Stimulated activated CD4-positive, alpha-beta T cell treated with anti-CD3 and anti-CD28 coated beads, Interleukin-12 subunit alpha, Interleukin-12 subunit beta, amount 100 ng/mL, for 4 hours (primary cell): ENCODE measurements around the gene STARD5.
A peak's percentile ranks its signal among the peaks of the same experiment; 100 is the strongest.
"Not testable (repeated sequence)": the region's sequence is repeated elsewhere in the genome, so short reads cannot be mapped to it uniquely, and the experiment has no call there.

ENCODE experiments used
- DNase-seq: peaks from one replicate; pipeline ENCODE4 v3.0.0-alpha.2; 2020

The STARD5 gene, protein sequence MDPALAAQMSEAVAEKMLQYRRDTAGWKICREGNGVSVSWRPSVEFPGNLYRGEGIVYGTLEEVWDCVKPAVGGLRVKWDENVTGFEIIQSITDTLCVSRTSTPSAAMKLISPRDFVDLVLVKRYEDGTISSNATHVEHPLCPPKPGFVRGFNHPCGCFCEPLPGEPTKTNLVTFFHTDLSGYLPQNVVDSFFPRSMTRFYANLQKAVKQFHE

DNA sequence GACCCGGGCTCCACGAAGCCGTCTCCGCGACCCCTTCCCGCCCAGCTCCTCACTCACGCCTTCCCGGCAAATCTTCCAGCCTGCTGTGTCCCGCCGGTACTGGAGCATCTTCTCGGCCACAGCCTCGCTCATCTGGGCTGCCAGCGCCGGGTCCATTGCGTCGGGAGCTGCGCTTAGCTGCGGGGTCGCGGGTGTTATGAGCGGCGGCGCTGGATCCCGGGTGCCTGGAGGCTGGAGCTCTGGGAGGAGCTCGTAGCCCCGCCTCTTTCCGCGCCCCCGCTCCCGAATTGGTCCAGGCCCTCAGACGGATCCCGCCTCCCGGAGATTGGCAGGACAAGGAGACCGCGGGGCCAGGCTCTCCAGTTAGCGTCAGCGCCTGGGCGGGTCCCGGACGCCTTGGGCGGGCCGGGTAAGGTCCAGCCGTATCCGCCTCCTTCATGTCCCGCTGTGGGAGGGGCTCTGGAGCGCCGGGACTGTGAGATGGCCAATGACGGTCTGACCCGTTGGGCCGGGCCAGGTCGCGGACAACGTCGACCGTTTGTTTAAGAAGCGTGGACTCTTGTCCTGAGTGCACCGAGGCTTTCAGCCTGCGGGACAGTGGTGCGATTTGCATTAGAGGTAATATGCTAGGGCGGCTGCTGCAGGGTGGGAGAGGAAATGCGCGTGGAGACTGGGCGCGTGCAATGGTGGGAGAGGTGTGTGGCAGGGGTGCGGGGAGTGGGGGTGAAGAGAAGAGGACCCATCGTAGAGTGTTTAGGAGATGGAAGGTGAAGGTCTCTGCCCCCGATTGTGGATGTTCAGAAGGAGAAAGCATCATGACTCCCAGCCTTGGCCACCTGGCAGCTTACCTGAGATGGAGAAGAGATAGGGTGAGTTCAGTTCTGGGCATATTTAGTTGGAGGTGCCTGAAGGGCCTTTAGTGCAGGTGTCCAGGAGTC is at the start of gene STARD5:
Gene STARD5 (minus strand): TSS at position 198 of the 938 bp plus-strand sequence. CDS start 42 bp downstream, at position 156.
- DNase-seq: peak; percentile 98

DNA sequence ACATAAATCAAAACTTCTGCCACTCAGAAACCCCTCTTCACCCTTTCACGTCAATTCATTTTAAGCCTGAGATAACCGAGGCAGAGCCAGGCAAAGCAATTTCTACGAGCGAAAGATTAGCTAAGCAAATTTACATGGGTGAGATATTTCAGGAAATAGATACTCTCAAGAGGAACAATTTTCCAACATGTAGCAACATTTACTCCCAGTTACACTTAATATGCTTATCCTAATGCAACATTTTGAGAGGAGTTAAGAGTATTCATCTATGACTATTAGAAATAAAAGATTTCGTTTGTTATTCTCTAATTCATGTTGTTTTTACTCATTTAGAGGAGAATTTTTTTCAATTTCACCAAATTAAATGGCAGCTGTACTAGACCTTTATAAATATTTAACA is 49.2 kb upstream of the STARD5 start:
- no peak for DNase-seq

DNA sequence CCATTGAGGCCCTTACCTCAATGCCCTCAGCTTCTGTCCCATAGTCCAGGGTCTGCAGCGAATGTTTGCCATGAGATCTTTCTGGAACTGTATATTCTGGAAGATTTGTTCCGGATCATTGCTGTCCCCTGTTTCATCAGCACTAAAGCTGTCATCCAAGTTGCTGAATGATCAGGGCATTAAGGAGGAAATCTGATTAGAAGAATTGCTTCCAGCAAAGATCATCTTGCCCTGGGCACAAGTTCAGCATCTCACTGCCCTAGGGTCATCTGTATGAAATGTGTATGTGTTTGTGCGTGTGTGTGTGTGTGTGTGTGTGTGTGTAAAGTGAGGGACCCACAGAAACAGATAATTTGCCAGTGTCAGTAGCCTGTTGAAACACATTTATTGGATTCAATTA is 48.6 kb upstream of the STARD5 start:
- DNase-seq: no peak

- no peak for DNase-seq
These were observed 40.0 kb upstream of the STARD5 start for GRCh38 chr15:81363718-81364500.

- DNase-seq: no peak
These were observed 39.3 kb upstream of the STARD5 start for GRCh38 chr15:81363276-81363675.

DNA sequence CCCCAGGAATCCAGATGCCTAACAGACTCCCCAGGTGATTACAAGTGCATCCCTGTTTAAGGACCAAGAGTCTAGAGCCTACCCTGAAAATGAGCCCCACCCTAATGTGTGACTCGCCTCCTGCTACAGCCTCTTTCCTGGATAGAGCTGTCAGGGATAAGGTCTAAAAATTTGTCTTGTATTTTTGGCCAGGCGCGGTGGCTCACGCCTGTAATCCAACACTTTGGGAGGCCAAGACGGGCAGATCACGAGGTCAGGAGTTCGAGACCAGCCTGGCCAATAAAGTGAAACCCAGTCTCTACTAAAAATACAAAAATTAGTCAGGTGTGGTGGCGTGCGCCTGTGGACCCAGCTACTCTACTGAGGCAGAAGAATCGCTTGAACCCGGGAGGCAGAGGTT is 38.8 kb upstream of the STARD5 start:
- no peak for DNase-seq

DNA sequence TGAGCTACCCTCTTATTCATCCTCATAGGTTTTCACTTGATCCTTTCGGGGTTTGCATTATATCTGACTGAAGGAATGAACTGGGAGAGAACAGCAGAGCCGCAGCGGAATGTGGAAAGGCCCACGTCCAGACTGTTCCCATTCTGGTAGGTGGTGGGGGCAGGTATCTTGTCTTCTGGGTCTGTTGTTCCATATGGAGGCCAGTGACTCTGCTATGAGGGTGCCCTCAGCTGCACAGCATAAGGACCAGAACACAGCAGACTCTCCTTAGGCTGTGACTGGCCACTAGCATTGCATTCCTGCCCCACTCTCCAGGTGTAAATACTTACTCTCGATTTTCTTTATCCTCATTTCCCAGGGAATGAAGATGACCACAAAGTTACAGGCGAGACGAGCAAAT is 38.0 kb upstream of the STARD5 start:
- no peak for DNase-seq

DNA sequence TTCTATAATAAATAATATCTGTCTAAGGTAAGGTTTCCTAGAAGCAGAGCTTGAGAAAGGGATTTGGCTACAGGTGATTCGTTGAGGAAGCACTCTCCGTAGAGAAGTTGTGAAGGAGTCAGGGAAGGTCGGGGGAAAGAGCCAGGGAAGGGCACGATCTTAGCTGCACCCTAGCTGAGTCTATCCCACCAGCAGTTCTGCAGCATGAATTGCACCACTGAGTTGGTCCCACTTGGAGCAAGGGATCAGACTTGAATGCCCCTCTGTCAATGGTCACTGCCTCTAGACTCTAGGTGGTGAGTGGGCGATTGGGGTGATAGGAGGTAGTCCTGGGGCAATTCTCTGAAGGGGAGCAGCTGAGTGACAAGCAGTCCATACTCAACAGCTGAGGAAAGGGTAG is 36.5 kb upstream of the STARD5 start:
- DNase-seq: no peak

DNA sequence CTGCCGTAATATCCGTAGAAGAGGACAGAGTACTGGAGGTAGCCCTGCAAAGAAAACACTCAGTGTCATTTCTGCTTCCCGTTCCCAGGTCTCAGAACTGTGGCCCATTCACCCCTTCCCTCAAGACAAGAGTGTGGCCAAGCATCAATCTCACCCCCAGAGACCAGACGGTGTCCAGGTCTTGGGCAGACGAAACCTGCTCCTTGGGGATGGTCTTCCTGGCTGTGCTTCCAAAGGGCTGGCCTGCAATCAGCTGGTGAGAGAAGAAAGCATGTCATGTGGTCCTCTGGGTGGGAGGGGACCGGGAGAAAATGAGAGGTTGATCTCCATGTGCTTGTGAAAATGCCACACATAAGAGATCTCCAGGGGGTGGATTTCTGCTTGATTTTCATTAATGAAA is 34.3 kb upstream of the STARD5 start:
- no peak for DNase-seq

- DNase-seq: no peak
These were observed 33.3 kb upstream of the STARD5 start for GRCh38 chr15:81357180-81357686.

DNA sequence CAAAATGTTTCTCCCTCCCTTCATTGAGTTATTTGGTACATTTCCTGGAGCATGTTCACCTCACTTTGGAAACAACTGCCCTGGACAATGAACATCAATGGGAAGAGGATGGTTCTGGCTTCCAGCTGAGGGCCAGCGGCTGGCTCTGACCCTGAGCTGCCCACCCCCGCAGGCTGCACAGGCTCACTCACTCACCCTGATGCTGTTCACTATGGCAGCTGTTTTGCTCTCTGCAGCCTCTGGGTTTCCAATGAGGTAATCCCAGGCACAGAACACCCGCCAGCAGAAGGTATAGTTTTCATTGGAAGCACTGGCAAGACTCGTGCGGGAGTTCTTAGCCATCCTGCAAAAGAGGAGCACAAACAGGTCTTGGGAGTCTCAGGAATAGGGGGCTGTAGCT is 32.3 kb upstream of the STARD5 start:
- no peak for DNase-seq

GRCh38 chr15:81351651-81352050 is 27.7 kb upstream of the STARD5 start:
- DNase-seq: no peak

- no peak for DNase-seq
These were observed 25.3 kb upstream of the STARD5 start for GRCh38 chr15:81349271-81349670.

- not testable (repeated sequence) for DNase-seq
These were observed 24.8 kb upstream of the STARD5 start for GRCh38 chr15:81348691-81349090.

- DNase-seq: no peak
These were observed 24.0 kb upstream of the STARD5 start for GRCh38 chr15:81347910-81348309.

- DNase-seq: no peak
These were observed 22.7 kb upstream of the STARD5 start for GRCh38 chr15:81346611-81347010.

DNA sequence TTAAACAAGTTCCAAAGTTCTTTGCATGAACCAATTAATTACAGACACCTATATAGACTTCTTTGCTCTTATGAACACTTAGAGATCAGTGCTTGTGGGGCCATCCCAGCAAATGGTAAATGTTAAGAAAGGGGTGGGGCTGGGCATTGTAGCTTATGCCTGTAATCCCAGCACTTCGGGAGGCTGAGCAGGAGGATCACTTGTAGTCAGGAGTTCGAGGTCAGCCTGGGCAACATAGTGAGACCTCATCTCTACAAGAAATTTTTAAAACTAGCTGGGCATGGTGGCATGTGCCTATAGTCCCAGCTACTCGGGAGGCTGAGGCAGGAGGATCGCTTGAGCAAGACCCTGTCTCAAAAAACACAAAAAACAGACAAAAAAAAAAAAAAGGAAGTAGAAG is 19.4 kb upstream of the STARD5 start:
- no peak for DNase-seq

GRCh38 chr15:81341351-81341750 is 17.4 kb upstream of the STARD5 start:
- DNase-seq: no peak

DNA sequence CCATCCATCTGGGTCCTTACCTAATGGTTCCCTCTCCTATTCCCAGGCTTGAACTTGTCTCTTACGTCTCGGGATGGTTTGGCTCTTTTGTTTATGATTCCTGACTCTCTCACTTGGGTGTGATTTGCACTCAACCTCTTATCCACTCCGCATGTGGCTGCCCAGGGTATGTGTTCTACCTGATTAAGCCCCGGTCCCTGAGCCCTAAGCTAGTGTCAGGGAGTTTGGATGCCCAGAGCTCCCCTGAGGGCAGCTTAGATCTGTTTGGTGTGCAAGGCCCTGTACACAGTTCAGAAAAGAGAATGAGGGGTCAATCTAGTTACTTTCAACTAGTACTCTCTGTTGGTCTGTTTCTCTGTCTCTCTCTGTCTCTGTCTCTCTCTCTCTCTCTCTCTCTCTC is 15.9 kb upstream of the STARD5 start:
- DNase-seq: no peak

GRCh38 chr15:81339321-81339720 is 15.4 kb upstream of the STARD5 start:
- no peak for DNase-seq

- DNase-seq: no peak
These were observed 14.4 kb upstream of the STARD5 start for GRCh38 chr15:81338170-81339007.

- DNase-seq: no peak
These were observed 13.8 kb upstream of the STARD5 start for GRCh38 chr15:81337713-81338157.
